ENCODE measurements around the gene KRTAP4-1.

GRCh38 chr17:41231731-41232130 is 47.0 kb upstream of the KRTAP4-1 start:
- TF ChIP-seq ELF4 (IDR thresholded peaks at IDR 0.05) (no peak), BHLHE40 (IDR thresholded peaks at IDR 0.05; ENCODE audit: borderline replicate concordance) (no peak), HDGF (IDR thresholded peaks at IDR 0.05; ENCODE audit: borderline replicate concordance) (no peak), FOXM1 (IDR thresholded peaks at IDR 0.05; ENCODE audit: borderline replicate concordance) (no peak), TARDBP (IDR thresholded peaks at IDR 0.05) (no peak)

All from HEK293T (cell line).